Measurements from ENCODE around the gene B3GAT1. TPM values are rescaled to one million over a fixed set of nuclear protein-coding genes. Genes with fewer than 3 reads are reported as not detected.

The B3GAT1 gene
- total RNA-seq, 1 experiment from 2014 or later, result 34.3 TPM

GRCh38 chr11:134453441-134453840, 41.4 kb upstream of the B3GAT1 start:
- no peak for TF ChIP-seq CTCF (conservative IDR thresholded peaks at IDR 0.05)
- H3K27me3 Mint-ChIP-seq (ENCODE audit: low read depth), result peaks cover 17% of the 10 kb centered on the region
- H3K9me3 Mint-ChIP-seq, result peaks cover 2 to 3% of the 10 kb centered on the region in 2 experiments; a peak in 3 of 5 replicates
- Histone ChIP-seq H3K4me1 (ENCODE audit: insufficient read depth, low read length) (no peaks in the 10 kb centered on the region), H2BK5ac (ENCODE audit: insufficient read length, low read length) (no peak overlapping the region), H3K27me3 (ENCODE audit: insufficient read depth, low read length) (no peaks in the 10 kb centered on the region), H4K5ac (ENCODE audit: insufficient read length, low read depth, low read length) (no peak overlapping the region), H4K20me1 (ENCODE audit: control insufficient read depth, insufficient read depth, insufficient read length) (no peaks in the 10 kb centered on the region), H3K18ac (ENCODE audit: insufficient read length, low read depth, low read length) (no peak overlapping the region), H3K56ac (ENCODE audit: insufficient read length, low read depth, low read length) (no peak overlapping the region), H3K4ac (ENCODE audit: low read depth, low read length) (no peak overlapping the region), H2AK5ac (ENCODE audit: insufficient read length, low read length) (no peak overlapping the region), H2AFZ (ENCODE audit: low read length) (no peak overlapping the region), H3K9ac (ENCODE audit: extremely low read depth, insufficient read length, low read length) (no peak overlapping the region), H3K23me2 (ENCODE audit: insufficient read length, low read depth, low read length, poor library complexity, severe bottlenecking) (no peaks in the 10 kb centered on the region), H3K79me2 (ENCODE audit: insufficient read depth, low read length) (no peaks in the 10 kb centered on the region), H4K91ac (ENCODE audit: insufficient read length, low read depth, low read length) (no peak overlapping the region), H3K9me3 (ENCODE audit: control insufficient read depth, low read depth, low read length) (no peaks in the 10 kb centered on the region), H3T11ph (ENCODE audit: low read length) (no peak overlapping the region), H2BK20ac (ENCODE audit: low read depth, low read length, poor library complexity, severe bottlenecking) (no peak overlapping the region), H3K23ac (ENCODE audit: insufficient read length, low read depth, low read length) (no peak overlapping the region), H3K27ac (ENCODE audit: insufficient read length, low read depth, low read length) (no peak overlapping the region), H2BK12ac (ENCODE audit: insufficient read length, low read depth, low read length) (no peak overlapping the region), H2BK120ac (ENCODE audit: low read depth, low read length, poor library complexity, severe bottlenecking) (no peak overlapping the region), H3K14ac (ENCODE audit: insufficient read depth, low read length) (no peak overlapping the region), H3K79me1 (ENCODE audit: insufficient read depth, low read depth, low read length, poor library complexity, severe bottlenecking) (no peaks in the 10 kb centered on the region), H4K8ac (replicated peaks; ENCODE audit: insufficient read length, low read depth, low read length) (no peak overlapping the region), H2BK15ac (ENCODE audit: low read depth, low read length) (no peak overlapping the region), H3K4me2 (ENCODE audit: insufficient read depth, insufficient read length, low read length) (no peak overlapping the region)
- no peak overlapping the region for H3K4me3 Mint-ChIP-seq
- DNase-seq, result no peak
- H3K36me3 Mint-ChIP-seq (ENCODE audit: insufficient read depth in 1 of 3, low read depth in 3 of 3), result no peaks in the 10 kb centered on the region
- H3K4me1 Mint-ChIP-seq, result peaks cover 0 to 7% of the 10 kb centered on the region in 2 experiments; a peak in 1 of 4 replicates
- no peak overlapping the region for H3K27ac Mint-ChIP-seq
- WGBS (ENCODE audit: extremely low coverage, insufficient read length, low lambda C conversion rate), result no CpG with 5 or more reads among the region's 6 CpGs
